Astrocyte (in vitro differentiated cells and primary cell): ENCODE measurements around the gene MIGA1. TPM values are rescaled to one million over a fixed set of nuclear protein-coding genes. Genes with fewer than 3 reads are reported as not detected.
A peak's percentile ranks its signal among the peaks of the same experiment; 100 is the strongest.
"Not testable (repeated sequence)": the region's sequence is repeated elsewhere in the genome, so short reads cannot be mapped to it uniquely, and the experiment has no call there.

ENCODE experiments used
- DNase-seq: peaks from one replicate; pipeline ENCODE4 v3.0.0-alpha.2; 2010; ENCODE audit warnings: low read depth
- FAIRE-seq: peaks from 2 replicates; lab custom pipeline; 2011; peaks lifted over from hg19 to GRCh38; lab: Jason Lieb, UNC
- H2AFZ ChIP-seq: 2 replicates; pipeline ENCODE4 v1.6.0; 2012; ENCODE audit warnings: low read depth, low read length, inconsistent platforms
- H3K27ac ChIP-seq: 2 replicates; pipeline ENCODE4 v1.5.1; 2011; ENCODE audit warnings: low read depth, low read length, inconsistent platforms
- H3K27me3 ChIP-seq: 2 replicates; pipeline ENCODE4 v1.6.0; 2011; ENCODE audit warnings: low read length, inconsistent platforms; ENCODE audit not compliant: insufficient read depth
- H3K36me3 ChIP-seq: 2 replicates; pipeline ENCODE4 v1.5.1; 2011; ENCODE audit warnings: low read length, inconsistent platforms; ENCODE audit not compliant: insufficient read depth
- H3K4me1 ChIP-seq: 2 replicates; pipeline ENCODE4 v1.5.1; 2011; ENCODE audit warnings: low read length, inconsistent platforms; ENCODE audit not compliant: insufficient read depth
- H3K4me2 ChIP-seq: 2 replicates; pipeline ENCODE4 v1.6.0; 2012; ENCODE audit warnings: low read length, inconsistent platforms
- H3K4me3 ChIP-seq: 2 replicates; pipeline ENCODE4 v1.5.1; 2011; ENCODE audit warnings: low read depth, mild to moderate bottlenecking, low read length, inconsistent platforms; ENCODE audit not compliant: insufficient read depth
- H3K79me2 ChIP-seq: 2 replicates; pipeline ENCODE4 v1.6.0; 2012; ENCODE audit warnings: mild to moderate bottlenecking, low read length, inconsistent platforms; ENCODE audit not compliant: insufficient read depth
- H3K9ac ChIP-seq: 2 replicates; pipeline ENCODE4 v1.6.0; 2012; ENCODE audit warnings: mild to moderate bottlenecking, low read length, inconsistent platforms
- H3K9me3 ChIP-seq: 2 replicates; pipeline ENCODE4 v1.5.1; 2012; ENCODE audit warnings: low read depth, mild to moderate bottlenecking, low read length, inconsistent platforms; ENCODE audit not compliant: insufficient read depth
- H4K20me1 ChIP-seq: 2 replicates; pipeline ENCODE4 v1.6.0; 2012; ENCODE audit warnings: low read length, inconsistent platforms; ENCODE audit not compliant: insufficient read depth
- H3K27ac Mint-ChIP-seq: one replicate; pipeline ENCODE4 v1.8.0; 2021; ENCODE audit warnings: mild to moderate bottlenecking, mixed read lengths; ENCODE audit not compliant: unreplicated experiment
- H3K27me3 Mint-ChIP-seq: one replicate; pipeline ENCODE4 v1.8.0; 2021; ENCODE audit warnings: low read depth, mixed read lengths; ENCODE audit not compliant: unreplicated experiment
- H3K36me3 Mint-ChIP-seq: one replicate; pipeline ENCODE4 v1.8.0; 2021; ENCODE audit warnings: low read depth, mixed read lengths; ENCODE audit not compliant: unreplicated experiment
- H3K4me1 Mint-ChIP-seq: one replicate; pipeline ENCODE4 v1.8.0; 2021; ENCODE audit warnings: low read depth, mixed read lengths; ENCODE audit not compliant: unreplicated experiment
- H3K4me3 Mint-ChIP-seq: one replicate; pipeline ENCODE4 v1.8.0; 2021; ENCODE audit warnings: mild to moderate bottlenecking, moderate library complexity, mixed read lengths; ENCODE audit not compliant: unreplicated experiment
- H3K9me3 Mint-ChIP-seq: one replicate; pipeline ENCODE4 v1.8.0; 2021; ENCODE audit warnings: mild to moderate bottlenecking, mixed read lengths; ENCODE audit not compliant: unreplicated experiment
- CTCF ChIP-seq: IDR thresholded peaks from 2 replicates; pipeline ENCODE4 v1.5.1; 2011; ENCODE audit warnings: low read depth, mild to moderate bottlenecking, inconsistent platforms, low read length, moderate library complexity; ENCODE audit not compliant: insufficient read depth
- EZH2 ChIP-seq: IDR thresholded peaks from 2 replicates; pipeline ENCODE4 v1.6.1; 2012; ENCODE audit warnings: mild to moderate bottlenecking, low read length, inconsistent platforms; ENCODE audit not compliant: insufficient read depth
- total RNA-seq: library from RNA; stranded (reverse); gene quantifications from 2 replicates; pipeline ENCODE4 v1.2.1, GENCODE V29; 2021

The MIGA1 gene
- total RNA-seq, 1 donor from 2014 or later: 17.7 TPM

GRCh38 chr1:77910116-77910515, 130.7 kb downstream of the MIGA1 start:
- no peak for FAIRE-seq
- Histone ChIP-seq H3K9me3 (no peaks in the 10 kb centered on the region), H3K79me2 (peaks cover 86% of the 10 kb centered on the region), H4K20me1 (peaks cover 44% of the 10 kb centered on the region), H3K4me3 (no peak overlapping the region), H2AFZ (no peak overlapping the region), H3K4me2 (no peak overlapping the region), H3K9ac (no peak overlapping the region), H3K27ac (no peak overlapping the region), H3K4me1 (no peaks in the 10 kb centered on the region), H3K36me3 (peaks cover 12% of the 10 kb centered on the region), H3K27me3 (no peaks in the 10 kb centered on the region)
- Mint-ChIP-seq H3K4me1 (peaks cover 6% of the 10 kb centered on the region), H3K4me3 (no peak overlapping the region), H3K27ac (peak overlapping the region; percentile 73), H3K27me3 (no peaks in the 10 kb centered on the region), H3K9me3 (no peaks in the 10 kb centered on the region), H3K36me3 (peaks cover 9% of the 10 kb centered on the region)
- no peak for DNase-seq
- TF ChIP-seq CTCF: no peak
- TF ChIP-seq EZH2: no peak

- H3K4me2 ChIP-seq, DNase-seq, H3K9me3 Mint-ChIP-seq, H3K4me1 ChIP-seq, H3K4me3 ChIP-seq, H3K4me3 Mint-ChIP-seq, H3K27ac Mint-ChIP-seq, H3K9me3 ChIP-seq, H2AFZ ChIP-seq, H3K27ac ChIP-seq, H4K20me1 ChIP-seq, H3K4me1 Mint-ChIP-seq, FAIRE-seq, H3K9ac ChIP-seq, H3K27me3 ChIP-seq, H3K27me3 Mint-ChIP-seq: not testable (repeated sequence)
- peaks cover 27% of the 10 kb centered on the region for H3K79me2 ChIP-seq
- H3K36me3 Mint-ChIP-seq: peaks cover 16% of the 10 kb centered on the region
- peaks cover 40% of the 10 kb centered on the region for H3K36me3 ChIP-seq
These were observed 139.5 kb downstream of the MIGA1 start for GRCh38 chr1:77918918-77919317.

GRCh38 chr1:77925518-77925917, 146.1 kb downstream of the MIGA1 start:
- H3K4me3 Mint-ChIP-seq: no peak overlapping the region
- Histone ChIP-seq H3K4me1 (no peaks in the 10 kb centered on the region), H3K4me2 (no peak overlapping the region), H3K4me3 (no peak overlapping the region), H3K36me3 (peaks cover 43% of the 10 kb centered on the region), H3K9me3 (no peaks in the 10 kb centered on the region), H3K27me3 (no peaks in the 10 kb centered on the region), H3K27ac (no peak overlapping the region), H2AFZ (no peak overlapping the region), H3K79me2 (peaks cover 3% of the 10 kb centered on the region), H4K20me1 (peaks cover 4% of the 10 kb centered on the region), H3K9ac (no peak overlapping the region)
- H3K9me3 Mint-ChIP-seq: no peaks in the 10 kb centered on the region
- H3K27me3 Mint-ChIP-seq: no peaks in the 10 kb centered on the region
- H3K4me1 Mint-ChIP-seq: peaks cover 3% of the 10 kb centered on the region
- DNase-seq: peak; percentile 63
- no peak overlapping the region for H3K27ac Mint-ChIP-seq
- TF ChIP-seq CTCF (no peak), EZH2 (no peak)
- no peak for FAIRE-seq
- peaks cover 13% of the 10 kb centered on the region for H3K36me3 Mint-ChIP-seq
